DMS53 treated with DMSO at 0.1 percent for 48 hours (cell line): ENCODE results near the gene ADAMTS17.

ENCODE experiments used
- DNase-seq: peaks from one replicate; lab custom pipeline; 2025; ENCODE audit not compliant: unreplicated experiment; lab: John Stamatoyannopoulos, UW

Gene ADAMTS17

GRCh38 chr15:100175406-100176114 lies 166.2 kb downstream of the ADAMTS17 start:
- no peak for DNase-seq

DNA sequence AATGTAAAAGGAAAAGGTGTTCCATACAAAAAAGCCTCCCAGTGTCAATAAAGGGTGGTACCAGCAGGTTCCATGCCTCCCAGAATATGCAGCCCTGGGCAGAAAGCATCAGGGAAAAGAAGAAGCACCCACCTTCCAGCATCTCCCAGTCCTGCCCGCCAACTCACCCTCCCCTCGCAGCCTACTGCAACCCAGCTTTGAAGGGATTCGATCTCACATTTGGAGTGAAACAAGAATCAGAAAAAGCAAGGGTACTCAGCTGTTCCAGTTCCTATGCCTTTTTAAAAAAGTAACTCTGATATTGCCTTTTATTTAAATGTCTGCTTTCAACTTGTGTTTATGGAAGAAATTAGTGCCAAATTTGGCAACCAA lies 166.9 kb downstream of the ADAMTS17 start:
- no peak for DNase-seq

- DNase-seq: no peak
These were observed 167.4 kb downstream of the ADAMTS17 start for GRCh38 chr15:100174159-100174903.

DNA sequence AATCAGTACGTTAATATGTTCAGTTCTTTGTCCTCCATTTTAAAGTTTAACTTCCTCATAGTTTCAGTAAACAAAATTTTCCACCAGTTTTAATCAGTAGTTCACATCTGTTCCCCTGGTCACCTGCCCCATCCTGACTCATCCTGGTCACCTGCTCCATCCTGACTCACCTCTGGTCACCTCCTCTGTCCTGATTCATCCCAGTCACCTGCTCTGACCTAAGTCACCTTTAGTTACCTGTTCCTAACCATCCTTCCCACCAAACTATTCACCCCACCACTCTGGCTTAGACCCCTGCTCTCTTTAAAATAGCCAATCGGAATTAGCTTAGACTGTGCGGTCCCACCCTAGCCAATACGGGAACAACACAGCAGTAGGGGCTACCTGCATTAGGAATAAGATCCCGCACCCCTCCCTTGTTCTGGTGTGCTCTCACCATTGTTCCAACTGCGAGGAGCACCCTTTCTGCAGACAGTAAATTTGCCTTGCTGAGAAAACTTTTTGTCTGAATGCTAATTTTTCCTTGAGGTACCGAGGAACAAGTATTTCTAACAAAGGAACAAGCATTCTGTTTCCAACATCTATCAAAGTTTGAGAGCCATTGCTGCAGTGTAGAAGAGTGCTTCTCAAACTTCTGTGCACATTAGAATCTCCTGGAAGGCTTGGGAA lies 169.3 kb downstream of the ADAMTS17 start:
- DNase-seq: peak; percentile 1

DNA sequence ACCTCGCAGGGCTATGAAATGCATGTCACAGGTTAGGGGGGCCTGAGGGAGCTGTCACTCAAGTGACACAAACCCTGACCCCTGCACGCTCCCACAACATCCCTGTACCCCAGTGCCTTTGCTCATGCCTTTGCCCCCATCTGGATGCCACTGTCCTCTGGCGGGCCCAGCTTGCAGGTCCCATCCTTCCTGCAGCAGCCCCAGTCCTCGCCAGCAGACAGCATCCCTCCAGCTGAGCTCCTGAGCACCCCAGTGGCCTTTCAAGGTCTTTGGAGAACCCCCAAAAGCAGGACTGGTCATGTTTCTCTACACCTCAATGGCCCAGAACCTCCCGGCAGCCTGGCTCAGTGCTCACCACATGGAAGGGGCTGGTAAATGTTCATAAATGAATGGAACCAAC lies 170.4 kb downstream of the ADAMTS17 start:
- DNase-seq: no peak

GRCh38 chr15:100170291-100171210 lies 171.2 kb downstream of the ADAMTS17 start:
- DNase-seq: no peak

DNA sequence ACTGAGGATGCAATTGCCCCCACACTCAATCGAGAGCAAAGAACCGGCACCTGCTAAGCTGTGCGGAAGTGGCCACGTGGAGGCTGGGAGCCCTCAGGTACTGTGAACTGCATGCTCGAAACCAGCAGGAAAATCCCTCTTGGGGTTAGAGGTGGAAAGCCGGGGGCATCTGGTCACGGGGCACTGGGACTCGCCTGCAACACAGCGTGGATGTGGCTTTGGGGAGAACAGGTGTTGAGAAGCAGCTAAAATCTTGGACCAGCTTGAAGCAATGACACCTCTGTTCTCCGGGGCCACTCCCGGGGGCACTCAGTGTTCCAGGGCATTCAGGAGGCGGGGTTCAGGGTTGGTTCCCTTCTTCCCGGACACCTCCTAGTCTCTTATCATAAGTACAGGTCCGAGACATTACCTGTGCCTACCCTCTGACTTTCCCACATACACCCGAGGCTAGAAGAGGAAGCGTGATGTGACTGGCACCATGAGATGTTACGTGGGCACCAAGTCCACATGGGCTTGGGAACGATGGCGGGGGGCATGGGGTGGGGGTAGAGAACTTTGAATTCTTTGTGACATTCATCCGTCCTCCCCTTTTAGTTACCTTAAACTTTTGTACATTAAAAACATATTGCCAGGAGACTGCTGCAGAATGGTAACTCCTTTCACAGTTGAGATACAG lies 172.0 kb downstream of the ADAMTS17 start:
- DNase-seq: no peak

DNA sequence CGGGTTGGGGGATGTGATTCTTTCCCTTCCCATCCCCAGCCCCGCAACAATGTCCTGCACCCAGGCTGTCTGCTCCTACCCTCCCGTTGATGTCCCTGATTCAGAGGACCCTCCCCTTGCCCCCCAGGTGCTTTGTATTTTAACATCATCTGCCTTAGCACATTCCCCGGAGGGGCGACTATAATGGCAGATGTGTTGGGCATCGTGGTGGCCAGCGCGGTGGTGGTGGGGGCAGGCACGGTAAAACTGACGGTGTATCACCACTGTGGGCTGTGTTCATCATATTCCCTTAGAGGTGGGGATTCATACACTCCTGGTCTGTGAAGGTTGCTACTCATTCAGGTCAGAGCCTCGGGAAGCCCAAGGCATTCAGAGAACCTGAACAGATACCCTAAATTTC lies 173.0 kb downstream of the ADAMTS17 start:
- DNase-seq: no peak

- no peak for DNase-seq
These were observed 173.8 kb downstream of the ADAMTS17 start for GRCh38 chr15:100167884-100168375.

DNA sequence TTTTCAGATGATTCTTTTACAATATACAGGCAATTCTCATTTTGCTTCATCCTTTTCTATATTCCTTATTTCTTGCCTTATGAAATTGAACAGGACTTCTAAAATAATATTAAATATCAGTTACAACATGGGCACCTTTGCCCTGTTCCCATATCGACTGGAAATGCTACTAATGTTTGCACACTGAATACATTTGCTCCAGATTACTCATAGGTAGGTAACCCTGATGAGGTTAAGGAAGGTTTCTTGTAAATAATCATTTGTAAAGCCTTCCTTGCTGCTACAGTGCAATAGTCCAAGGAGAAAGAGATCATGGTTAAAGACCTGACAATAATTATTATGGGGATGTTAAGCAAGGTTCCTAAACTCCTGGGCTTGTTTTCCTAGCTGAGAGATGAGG lies 175.5 kb downstream of the ADAMTS17 start:
- no peak for DNase-seq

- no peak for DNase-seq
These were observed 177.8 kb downstream of the ADAMTS17 start for GRCh38 chr15:100163961-100164360.

GRCh38 chr15:100160953-100161352 lies 180.8 kb downstream of the ADAMTS17 start:
- no peak for DNase-seq

- no peak for DNase-seq
These were observed 182.3 kb downstream of the ADAMTS17 start for GRCh38 chr15:100159436-100159835.

DNA sequence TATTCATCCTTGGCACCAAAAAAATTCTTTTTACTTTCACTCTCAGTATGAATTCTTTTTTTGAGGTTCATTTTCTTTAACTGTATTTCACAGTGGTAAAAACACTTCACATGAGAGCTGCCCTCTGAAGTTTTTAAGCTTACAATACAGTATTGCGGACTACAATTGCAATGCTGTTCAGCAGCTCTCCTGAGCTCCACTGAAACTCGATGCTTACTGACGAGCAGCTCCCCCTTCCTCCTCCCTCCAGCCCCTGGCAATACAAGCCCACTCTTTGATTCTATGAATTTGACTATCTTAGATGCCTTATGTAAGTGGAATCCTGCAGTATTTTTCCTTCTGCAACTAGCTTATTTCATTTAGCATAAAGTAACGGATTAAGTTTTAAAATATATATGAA lies 183.4 kb downstream of the ADAMTS17 start:
- DNase-seq: no peak

- DNase-seq: no peak
These were observed 185.6 kb downstream of the ADAMTS17 start for GRCh38 chr15:100156201-100156600.

DNA sequence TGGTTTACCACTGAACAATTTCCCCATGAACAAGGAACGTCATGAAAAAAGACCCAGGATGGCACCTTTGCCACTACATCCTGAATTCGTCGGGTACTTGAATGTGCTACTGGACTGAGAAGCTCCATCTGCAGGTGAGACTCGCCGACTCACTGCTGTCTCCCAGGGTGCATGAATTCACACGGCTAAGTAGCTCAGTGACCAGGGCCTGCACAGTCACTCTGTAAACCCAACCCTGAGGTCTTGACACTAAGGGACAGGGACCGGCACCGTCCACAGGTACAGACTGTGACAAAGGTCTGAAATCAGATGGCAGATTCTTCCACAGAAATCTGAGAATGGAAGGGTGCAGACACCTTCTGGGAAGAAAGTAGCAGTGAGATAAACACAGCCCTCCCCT lies 187.4 kb downstream of the ADAMTS17 start:
- no peak for DNase-seq

DNA sequence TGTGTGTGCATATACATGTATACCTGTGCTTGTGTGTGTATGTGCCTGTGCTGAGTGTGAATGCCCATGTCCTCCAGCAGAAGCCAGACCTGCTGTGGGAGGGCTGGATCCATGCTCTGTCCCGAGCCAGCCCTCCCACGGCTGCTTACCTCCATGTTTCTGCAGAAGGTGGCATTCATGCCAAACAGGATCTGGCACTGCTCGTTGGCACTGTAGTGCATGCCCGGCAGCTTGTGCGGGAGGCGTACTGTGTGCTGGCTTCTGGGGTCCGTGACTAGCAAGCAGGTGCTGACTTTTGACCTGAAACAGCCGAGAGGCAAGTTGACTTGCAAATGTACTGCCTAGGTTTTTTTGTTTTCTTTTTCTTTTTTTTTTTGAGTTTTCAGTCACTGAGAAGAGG lies 189.3 kb downstream of the ADAMTS17 start:
- no peak for DNase-seq

- DNase-seq: no peak
These were observed 190.9 kb downstream of the ADAMTS17 start for GRCh38 chr15:100150906-100151305.

DNA sequence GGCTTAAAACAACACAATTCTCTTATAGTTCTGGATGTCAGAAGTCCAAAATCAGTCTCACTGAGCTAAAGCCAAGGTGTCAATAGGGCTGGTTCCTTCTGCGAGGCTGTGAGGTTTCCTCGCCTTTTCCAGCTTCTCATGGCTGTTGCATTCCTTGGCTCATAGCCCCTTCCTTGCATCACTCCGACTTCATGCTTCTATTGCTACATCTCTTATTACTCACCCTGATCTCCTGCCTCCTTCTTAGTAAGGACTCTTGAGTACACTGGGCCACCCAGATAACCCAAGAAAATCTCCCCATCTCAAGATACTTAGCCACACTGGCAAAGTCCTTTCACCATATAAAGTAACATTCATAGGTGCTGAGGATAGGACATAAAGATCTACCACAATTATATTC lies 193.9 kb downstream of the ADAMTS17 start:
- DNase-seq: no peak

DNA sequence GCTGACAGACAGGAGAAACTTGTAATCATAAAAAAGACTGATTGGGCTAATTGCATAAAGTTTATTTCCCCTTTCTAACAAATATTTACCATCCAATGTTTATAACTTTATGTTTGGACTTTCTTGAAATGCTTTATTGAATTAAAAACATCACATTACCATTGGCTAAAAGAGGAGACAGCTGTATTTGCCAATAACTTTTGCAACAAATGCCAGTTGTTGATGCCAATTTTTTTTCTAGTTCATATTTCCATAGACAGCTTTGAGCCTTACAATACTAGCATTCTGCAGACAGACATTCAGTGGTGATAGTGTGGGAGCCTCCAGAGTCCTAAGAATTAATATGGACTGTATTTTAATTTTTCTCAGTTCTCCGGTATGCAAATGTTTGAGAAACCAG lies 198.4 kb downstream of the ADAMTS17 start:
- no peak for DNase-seq
